Fibroblast of pulmonary artery (primary cell): ENCODE data around the gene SLC33A1.

Experiments used
- DNase-seq: peaks from one replicate; pipeline ENCODE4 v3.0.0-alpha.2; 2010; ENCODE audit warnings: low read depth
- H3K4me3 ChIP-seq: replicated peaks from 2 replicates; pipeline ENCODE4 v1.5.1; 2011; ENCODE audit warnings: low read depth, mild to moderate bottlenecking, control low read depth, low read length, moderate library complexity
- CTCF ChIP-seq: IDR thresholded peaks from 2 replicates; pipeline ENCODE4 v1.5.1; 2011; ENCODE audit warnings: mild to moderate bottlenecking, control low read depth, low read length, inconsistent platforms; ENCODE audit errors: missing control alignments

SLC33A1 gene

GRCh38 chr3:155854141-155854940, at the start of gene SLC33A1:
Gene SLC33A1, minus strand, starts transcription at chr3:155854427. Its CDS starts 430 bp downstream, at chr3:155853997.
- peak within 1 kb of the TSS; percentile 83 for H3K4me3 ChIP-seq
- no peak for TF ChIP-seq CTCF
- DNase-seq, result peak; percentile 100

GRCh38 chr3:155895379-155895900, 41.2 kb upstream of the SLC33A1 start:
- H3K4me3 ChIP-seq, result no peak overlapping the region
- TF ChIP-seq CTCF, result no peak
- no peak for DNase-seq

- TF ChIP-seq CTCF, result no peak
- peak; percentile 17 for DNase-seq
- no peak overlapping the region for H3K4me3 ChIP-seq
Measured at GRCh38 chr3:155891321-155891720, 37.1 kb upstream of the SLC33A1 start.

GRCh38 chr3:155890671-155891190, 36.5 kb upstream of the SLC33A1 start:
- TF ChIP-seq CTCF, result no peak
- peak; percentile 77 for DNase-seq
- H3K4me3 ChIP-seq, result no peak overlapping the region

- DNase-seq, result no peak
- TF ChIP-seq CTCF, result no peak
- no peak overlapping the region for H3K4me3 ChIP-seq
Measured at GRCh38 chr3:155889952-155890351, 35.7 kb upstream of the SLC33A1 start.

GRCh38 chr3:155889212-155889611, 35.0 kb upstream of the SLC33A1 start:
- H3K4me3 ChIP-seq, result no peak overlapping the region
- no peak for DNase-seq
- no peak for TF ChIP-seq CTCF
